ENCODE data around the gene ZDHHC4.

ZDHHC4 gene

GRCh38 chr7:6606866-6607583 is 29.8 kb downstream of the ZDHHC4 start:
- DNase-seq (ENCODE audit: low read depth in 1 of 2, low spot score in 1 of 2): no peak

DNA sequence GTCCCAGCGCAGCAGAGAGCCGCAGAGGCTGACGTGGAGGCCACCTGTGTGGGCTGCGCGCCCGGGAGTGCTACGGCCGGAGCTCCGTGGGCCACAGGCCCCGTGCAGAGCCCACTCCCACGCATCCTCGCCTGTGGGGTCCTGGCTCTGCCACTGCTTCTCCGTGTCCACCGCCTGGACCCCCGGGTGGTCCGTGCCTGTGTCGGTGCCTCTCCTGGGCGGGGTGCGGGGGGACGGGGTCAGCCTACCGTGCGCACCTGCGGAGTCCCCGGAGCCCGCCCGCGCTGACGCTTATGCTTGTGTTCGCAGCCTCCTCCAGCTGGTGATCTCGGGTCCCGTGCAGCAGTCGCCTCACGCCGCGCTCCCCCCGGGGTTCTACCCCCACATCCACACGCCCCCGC is 30.4 kb downstream of the ZDHHC4 start:
- DNase-seq (ENCODE audit: low read depth in 1 of 2, low spot score in 1 of 2): no peak

DNA sequence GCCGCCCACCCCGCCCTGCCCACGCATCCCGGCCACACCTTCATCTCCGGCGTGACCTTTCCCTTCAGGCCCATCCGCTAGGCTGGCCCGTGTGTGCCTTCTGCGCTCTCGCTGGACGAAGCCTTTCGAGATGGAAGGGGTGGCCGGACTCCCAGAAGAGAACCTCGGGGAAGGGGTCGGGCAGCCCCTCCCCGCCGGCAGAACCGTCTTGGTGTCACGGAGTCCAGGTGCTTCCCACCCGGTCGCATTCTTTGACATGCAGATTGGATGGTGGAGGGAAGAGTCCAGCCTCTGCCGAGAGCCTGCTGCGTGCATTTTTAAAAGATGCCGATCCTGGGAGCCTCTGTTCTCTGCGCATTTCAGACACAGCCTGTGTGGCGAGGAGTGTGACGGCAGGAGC is 30.8 kb downstream of the ZDHHC4 start:
- no peak for DNase-seq (ENCODE audit: low read depth in 1 of 2, low spot score in 1 of 2)

DNA sequence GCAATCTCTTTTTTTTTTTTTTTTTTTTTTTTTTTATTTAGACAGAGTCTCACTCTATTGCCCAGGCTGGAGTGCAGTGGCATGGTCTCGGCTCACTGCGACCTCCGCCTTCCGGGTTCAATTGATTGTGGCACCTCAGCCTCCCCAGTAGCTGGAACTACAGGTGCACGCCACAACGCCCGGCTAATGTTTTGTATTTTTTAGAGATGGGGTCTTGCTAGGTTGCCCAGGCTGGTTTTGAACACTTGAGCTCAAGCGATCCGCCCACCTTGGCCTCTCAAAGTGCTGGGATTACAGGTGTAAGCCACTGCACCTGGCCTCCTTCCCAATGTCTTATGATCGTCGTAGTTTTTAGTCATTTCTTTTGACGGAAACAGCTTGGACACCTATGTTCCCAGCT is 31.5 kb downstream of the ZDHHC4 start:
- DNase-seq (ENCODE audit: low read depth in 1 of 2, low spot score in 1 of 2): no peak

DNA sequence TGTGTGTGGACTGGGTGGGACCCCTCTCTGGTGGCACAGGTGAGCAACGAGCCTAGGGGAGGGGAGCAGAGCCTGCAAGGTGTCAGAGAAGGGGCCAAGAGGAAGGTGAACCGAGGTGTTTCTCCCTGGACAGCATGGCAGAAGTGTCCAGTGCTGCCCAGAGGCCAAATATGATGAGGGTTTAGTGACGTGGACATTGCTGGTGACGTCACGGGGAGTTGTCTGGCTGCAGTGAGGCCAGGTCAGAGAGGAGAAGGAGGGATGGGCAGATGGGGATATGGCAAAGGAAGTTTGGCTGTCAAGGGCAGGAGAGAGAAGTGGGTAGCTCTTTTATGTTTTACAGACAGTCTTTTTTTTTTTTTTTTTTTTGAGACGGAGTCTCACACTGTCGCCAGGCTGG is 35.6 kb downstream of the ZDHHC4 start:
- DNase-seq (ENCODE audit: low read depth in 1 of 2, low spot score in 1 of 2): no peak

DNA sequence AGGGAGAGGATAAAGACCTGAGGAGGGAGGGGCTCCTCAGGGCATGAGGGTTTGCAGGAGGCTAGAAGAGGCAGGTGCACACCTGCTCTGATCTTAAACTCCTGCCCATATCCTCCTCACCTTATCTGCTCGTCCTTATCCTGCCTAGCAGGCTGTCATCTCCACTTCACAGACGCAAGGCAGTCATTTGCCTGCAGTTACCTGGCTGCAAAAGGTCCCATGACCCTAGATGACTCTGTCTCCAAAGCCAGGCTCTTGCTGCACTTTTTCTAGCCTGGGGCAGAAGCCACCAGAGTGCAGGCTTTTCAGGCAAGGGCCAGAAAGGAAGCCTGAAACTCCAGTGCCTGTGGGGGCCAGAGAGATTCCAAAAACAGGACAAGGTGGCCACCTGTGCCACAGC is 36.5 kb downstream of the ZDHHC4 start:
- DNase-seq (ENCODE audit: low read depth in 1 of 2, low spot score in 1 of 2): no peak

DNA sequence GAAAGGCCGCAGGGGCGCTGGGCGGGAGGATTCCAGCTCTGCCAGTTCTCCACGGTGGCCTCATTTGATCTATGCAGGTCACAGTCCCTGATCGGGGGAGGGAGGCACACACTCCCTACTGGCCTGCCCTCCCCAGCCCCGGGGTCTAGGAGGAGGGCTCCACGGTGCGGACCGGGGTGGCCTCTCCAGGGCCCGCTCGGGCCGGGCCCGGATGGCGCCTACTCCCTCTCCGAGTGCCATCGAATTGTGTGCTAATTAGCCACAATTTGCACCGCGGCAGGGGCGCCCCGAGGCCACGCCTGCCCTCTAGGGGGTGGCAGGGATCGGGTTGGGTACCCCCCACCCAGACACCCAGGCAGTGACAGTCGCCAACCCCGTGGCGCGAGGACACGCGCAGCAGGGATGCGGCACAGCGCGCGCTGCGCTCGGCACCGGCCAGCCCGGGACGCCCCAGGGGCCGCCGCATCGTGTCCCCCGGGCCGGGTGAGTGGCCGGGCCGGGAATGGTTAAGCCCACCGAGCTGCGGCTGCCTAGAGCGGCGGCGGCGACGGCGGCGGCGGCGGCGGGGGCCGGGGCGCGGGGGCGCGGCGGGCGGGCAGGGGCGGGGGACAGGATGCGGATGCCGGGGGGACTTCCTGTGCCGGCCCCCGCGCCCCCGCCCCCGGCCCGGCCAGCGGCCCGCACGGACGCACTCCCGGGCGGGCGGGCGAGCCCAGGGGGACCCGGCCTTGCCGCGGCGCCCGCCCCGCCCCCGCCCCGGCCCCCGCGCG is 37.9 kb downstream of the ZDHHC4 start, which contains the start of gene ZNF853:
ZNF853 (plus strand) TSS at position 658 of the 770 bp plus-strand sequence. CDS start 565 bp downstream, outside the sequence.
- DNase-seq (ENCODE audit: low read depth in 1 of 2, low spot score in 1 of 2): no peak

DNA sequence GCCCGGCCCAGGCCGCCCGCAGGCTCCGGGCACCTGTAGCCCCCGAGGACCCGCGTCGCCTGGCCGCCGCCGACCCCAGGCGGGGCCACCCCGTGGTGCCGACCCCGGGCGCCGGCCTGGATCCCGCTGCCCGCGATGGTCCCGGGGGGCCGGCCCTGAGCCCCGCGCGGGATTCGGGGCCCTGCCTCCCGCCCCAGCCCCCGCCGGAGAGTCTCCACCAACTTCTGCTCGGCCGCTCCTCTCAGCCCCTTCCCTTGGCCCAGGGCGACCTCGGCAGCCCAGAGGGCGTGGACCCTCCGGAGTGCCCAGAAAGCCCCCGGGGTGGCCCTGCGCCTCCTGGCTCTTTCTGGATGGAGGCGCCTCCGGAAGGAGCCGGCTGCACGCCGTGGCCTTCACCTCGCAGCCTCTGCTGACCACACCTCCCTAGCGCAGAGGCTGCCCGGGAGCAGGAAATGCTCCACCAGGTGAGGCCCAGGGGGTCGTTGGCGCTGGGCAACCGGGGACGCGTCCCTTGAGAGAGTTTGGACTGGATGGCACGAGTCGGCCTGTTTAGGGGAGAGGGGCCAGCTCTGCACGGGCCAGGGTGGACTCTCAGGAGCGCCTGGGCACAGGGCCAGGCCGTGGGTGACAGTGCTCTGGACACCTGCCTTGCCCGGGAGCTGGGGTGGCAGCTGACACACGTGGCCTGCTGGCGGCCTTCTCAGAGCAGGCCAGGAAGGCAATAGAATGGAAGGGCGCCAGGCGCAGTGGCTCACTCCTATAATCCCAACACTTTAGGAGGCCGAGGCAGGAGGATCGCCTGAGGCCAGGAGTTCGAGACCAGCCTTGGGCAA is 38.7 kb downstream of the ZDHHC4 start:
- DNase-seq (ENCODE audit: low read depth in 1 of 2, low spot score in 1 of 2): no peak

DNA sequence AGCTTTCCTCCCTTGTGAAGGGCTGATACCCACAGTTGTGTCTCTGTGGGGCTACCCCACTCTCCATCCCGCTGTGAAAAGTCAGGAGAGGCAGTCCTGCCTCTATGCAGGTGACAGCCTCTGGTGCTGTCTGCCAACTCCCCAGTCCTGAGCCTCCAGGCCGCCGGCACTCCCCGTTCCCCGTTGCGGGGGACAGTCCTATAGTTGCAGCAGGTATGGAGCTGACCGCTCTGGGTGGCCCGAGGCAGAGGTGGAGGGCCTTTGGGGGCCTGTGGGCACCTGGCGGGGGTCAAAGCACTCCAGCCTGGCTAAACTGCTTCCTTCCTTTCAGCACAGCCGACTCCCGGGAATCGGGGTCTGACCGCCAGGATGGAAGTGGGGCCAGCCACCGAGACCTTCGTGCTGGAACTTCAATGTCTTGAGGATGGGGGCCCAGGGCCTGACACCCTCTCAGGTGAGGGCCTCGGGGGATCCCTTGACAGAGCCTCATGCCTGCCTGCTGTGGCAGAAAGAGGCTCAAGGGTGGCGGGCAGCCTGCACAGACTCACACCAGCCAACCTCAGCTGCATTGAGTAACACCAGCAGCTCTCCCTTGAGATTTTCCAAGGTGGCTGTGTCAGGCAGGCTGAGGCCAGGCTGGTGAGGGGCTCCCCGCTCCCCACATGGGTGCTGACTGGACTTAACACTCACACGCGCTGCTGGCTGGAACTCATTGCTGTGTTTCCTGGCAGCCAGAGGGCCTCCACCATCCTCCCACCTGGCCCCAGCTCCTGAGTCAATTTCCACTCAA is 39.8 kb downstream of the ZDHHC4 start:
- DNase-seq (ENCODE audit: low read depth in 1 of 2, low spot score in 1 of 2): no peak

- no peak for DNase-seq (ENCODE audit: low read depth in 1 of 2, low spot score in 1 of 2)
Measured at GRCh38 chr7:6618621-6619020, 41.4 kb downstream of the ZDHHC4 start.

- DNase-seq (ENCODE audit: low read depth in 1 of 2, low spot score in 1 of 2): no peak
Measured at GRCh38 chr7:6619961-6620360, 42.7 kb downstream of the ZDHHC4 start.

DNA sequence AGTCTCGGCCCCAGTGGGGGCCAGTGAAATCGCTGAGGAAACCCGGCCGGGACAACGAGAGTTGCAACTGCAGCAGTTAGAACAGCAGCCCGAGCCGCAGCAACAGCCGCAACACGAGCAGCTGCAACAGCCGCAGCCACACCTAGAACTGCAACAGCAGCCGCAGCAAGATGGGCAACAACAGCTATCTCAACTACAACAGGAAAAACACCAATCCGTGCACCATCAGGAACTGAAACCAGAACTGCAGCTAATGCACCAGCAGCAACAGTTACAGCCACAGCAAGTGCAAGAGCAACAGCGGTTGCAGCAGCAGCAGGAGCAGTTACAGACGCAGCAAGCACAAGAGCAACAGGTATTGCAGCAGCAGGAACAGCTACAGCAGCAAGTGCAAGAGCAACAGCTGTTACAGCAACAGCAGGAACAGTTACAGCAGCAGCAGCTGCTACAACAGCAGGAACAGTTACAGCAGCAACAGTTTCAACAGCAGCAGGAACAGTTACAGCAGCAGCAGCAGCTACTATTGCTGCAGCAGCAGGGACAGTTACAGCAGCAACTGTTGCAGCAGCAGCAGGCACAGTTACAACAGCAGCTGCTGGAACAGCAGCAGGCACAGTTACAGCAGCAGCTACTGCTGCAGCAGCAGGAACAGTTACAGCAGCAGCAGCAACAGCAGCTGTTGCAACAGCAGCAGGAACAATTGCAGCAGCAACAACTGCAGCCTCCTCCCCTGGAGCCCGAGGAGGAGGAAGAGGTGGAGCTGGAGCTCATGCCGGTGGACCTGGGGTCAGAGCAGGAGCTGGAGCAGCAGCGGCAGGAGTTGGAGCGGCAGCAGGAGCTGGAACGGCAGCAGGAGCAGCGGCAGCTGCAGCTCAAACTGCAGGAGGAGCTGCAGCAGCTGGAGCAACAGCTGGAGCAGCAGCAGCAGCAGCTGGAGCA is 44.2 kb downstream of the ZDHHC4 start:
- no peak for DNase-seq (ENCODE audit: low read depth in 1 of 2, low spot score in 1 of 2)

DNA sequence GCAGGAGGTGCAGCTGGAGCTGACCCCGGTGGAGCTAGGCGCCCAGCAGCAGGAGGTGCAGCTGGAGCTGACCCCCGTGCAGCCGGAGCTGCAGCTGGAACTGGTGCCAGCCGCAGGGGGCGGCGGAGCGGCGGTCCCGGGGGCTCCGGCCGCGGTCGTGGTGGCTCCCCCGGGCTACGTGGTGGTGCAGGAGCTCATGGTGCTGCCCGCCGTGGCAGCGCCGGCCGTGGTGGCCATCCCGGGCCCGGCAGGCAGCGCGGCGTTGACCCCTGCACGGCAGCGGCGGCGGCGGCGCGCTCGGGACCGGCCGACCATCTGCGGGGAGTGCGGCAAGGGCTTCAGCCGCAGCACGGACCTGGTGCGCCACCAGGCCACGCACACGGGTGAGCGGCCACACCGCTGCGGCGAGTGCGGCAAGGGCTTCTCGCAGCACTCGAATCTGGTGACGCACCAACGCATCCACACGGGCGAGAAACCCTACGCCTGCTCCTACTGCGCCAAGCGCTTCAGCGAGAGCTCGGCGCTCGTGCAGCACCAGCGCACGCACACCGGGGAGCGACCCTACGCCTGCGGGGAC is 45.0 kb downstream of the ZDHHC4 start:
- DNase-seq (ENCODE audit: low read depth in 1 of 2, low spot score in 1 of 2): no peak

- no peak for DNase-seq (ENCODE audit: low read depth in 1 of 2, low spot score in 1 of 2)
Measured at GRCh38 chr7:6623589-6624245, 46.5 kb downstream of the ZDHHC4 start.

- DNase-seq (ENCODE audit: low read depth in 1 of 2, low spot score in 1 of 2): no peak
Measured at GRCh38 chr7:6624246-6624611, 47.0 kb downstream of the ZDHHC4 start.

DNA sequence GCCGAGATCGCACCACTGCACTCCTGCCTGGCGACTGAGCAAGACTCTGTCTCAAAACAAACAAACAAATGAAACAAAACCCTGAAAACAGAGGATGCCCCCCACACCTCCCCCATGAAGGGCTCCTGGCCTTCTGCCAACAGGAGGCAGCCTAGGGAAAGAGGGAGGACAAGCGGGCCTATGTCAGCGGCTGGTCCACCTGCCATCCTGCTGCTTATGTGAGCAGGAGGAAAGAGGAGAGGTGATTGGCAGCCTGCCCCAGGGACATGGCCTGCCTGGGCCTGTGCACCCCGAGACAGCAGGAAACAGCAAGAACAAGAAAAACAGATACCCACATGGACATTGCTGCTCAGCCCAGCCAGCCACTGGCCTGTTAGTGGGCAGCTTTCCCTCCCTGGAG is 50.8 kb downstream of the ZDHHC4 start:
- DNase-seq (ENCODE audit: low read depth in 1 of 2, low spot score in 1 of 2): no peak

- DNase-seq (ENCODE audit: low read depth in 1 of 2, low spot score in 1 of 2): no peak
Measured at GRCh38 chr7:6630007-6630849, 53.0 kb downstream of the ZDHHC4 start.

GRCh38 chr7:6631605-6632004 is 54.4 kb downstream of the ZDHHC4 start:
- DNase-seq (ENCODE audit: low read depth in 1 of 2, low spot score in 1 of 2): no peak

Data from activated T-helper 1 cell treated with anti-CD3 and anti-CD28 coated beads, Interleukin-2, amount 50 U/mL, for 16 hours (primary cell).